KMS-11 (cell line): ENCODE measurements around the gene TAGAP.
A peak's percentile ranks its signal among the peaks of the same experiment; 100 is the strongest.
"Not testable (repeated sequence)": the region's sequence is repeated elsewhere in the genome, so short reads cannot be mapped to it uniquely, and the experiment has no call there.

Experiments used
- H2AFZ ChIP-seq: fragments of 200-600 bp; sonication (generic); 2 replicates; pipeline ENCODE4 v1.6.1; 2016; ENCODE audit warnings: antibody characterized with exemption, mixed run types, low read depth
- H3K27ac ChIP-seq: fragments of 200-600 bp; sonication (generic); 2 replicates; pipeline ENCODE4 v1.6.1; 2016; ENCODE audit warnings: mild to moderate bottlenecking, mixed run types
- H3K27me3 ChIP-seq: fragments of 200-600 bp; sonication (generic); 2 replicates; pipeline ENCODE4 v1.6.1; 2017; ENCODE audit warnings: mild to moderate bottlenecking, low read depth, mixed run types, moderate library complexity; ENCODE audit not compliant: insufficient read depth
- H3K36me3 ChIP-seq: fragments of 200-600 bp; sonication (generic); 2 replicates; pipeline ENCODE4 v1.6.1; 2017; ENCODE audit warnings: mild to moderate bottlenecking, mixed run types; ENCODE audit not compliant: insufficient read depth
- H3K4me1 ChIP-seq: fragments of 200-600 bp; sonication (generic); 2 replicates; pipeline ENCODE4 v1.6.1; 2016; ENCODE audit warnings: mild to moderate bottlenecking, low read depth, mixed run types; ENCODE audit not compliant: poor library complexity, severe bottlenecking
- H3K4me2 ChIP-seq: fragments of 200-600 bp; sonication (generic); 2 replicates; pipeline ENCODE4 v1.7.0; 2016; ENCODE audit warnings: mild to moderate bottlenecking, mixed run types
- H3K4me3 ChIP-seq: fragments of 200-600 bp; sonication (generic); IDR thresholded peaks from 2 replicates; pipeline ENCODE4 v1.6.1; 2017; ENCODE audit warnings: low read depth, low read length, mixed read lengths; ENCODE audit not compliant: insufficient read depth
- H3K79me2 ChIP-seq: fragments of 200-600 bp; sonication (generic); 2 replicates; pipeline ENCODE4 v1.6.1; 2016; ENCODE audit warnings: low read depth, mixed run types; ENCODE audit not compliant: insufficient read depth
- H3K9ac ChIP-seq: fragments of 200-600 bp; sonication (generic); 2 replicates; pipeline ENCODE4 v1.6.1; 2016; ENCODE audit warnings: mild to moderate bottlenecking, mixed run types
- H4K20me1 ChIP-seq: fragments of 200-600 bp; sonication (generic); 2 replicates; pipeline ENCODE4 v1.6.1; 2016; ENCODE audit warnings: mild to moderate bottlenecking, mixed run types; ENCODE audit not compliant: insufficient read depth
- TF ChIP-seq, protein P1 (sequence below): fragments of 200-600 bp; sonication (generic); conservative IDR thresholded peaks from 2 replicates; pipeline ENCODE4 v1.6.1; 2017; ENCODE audit warnings: low read depth, mild to moderate bottlenecking, antibody characterized with exemption, low read length, moderate library complexity, mixed read lengths

TAGAP gene

GRCh38 chr6:159012201-159012600 is 32.6 kb downstream of the TAGAP start:
- Histone ChIP-seq H3K9ac (no peak overlapping the region), H3K4me1 (peaks cover 11% of the 10 kb centered on the region), H4K20me1 (no peaks in the 10 kb centered on the region), H2AFZ (no peak overlapping the region), H3K4me2 (no peak overlapping the region), H3K36me3 (no peaks in the 10 kb centered on the region), H3K27ac (no peak overlapping the region), H3K4me3 (no peak overlapping the region), H3K79me2 (no peaks in the 10 kb centered on the region), H3K27me3 (no peaks in the 10 kb centered on the region)
- TF ChIP-seq, protein P1, sequence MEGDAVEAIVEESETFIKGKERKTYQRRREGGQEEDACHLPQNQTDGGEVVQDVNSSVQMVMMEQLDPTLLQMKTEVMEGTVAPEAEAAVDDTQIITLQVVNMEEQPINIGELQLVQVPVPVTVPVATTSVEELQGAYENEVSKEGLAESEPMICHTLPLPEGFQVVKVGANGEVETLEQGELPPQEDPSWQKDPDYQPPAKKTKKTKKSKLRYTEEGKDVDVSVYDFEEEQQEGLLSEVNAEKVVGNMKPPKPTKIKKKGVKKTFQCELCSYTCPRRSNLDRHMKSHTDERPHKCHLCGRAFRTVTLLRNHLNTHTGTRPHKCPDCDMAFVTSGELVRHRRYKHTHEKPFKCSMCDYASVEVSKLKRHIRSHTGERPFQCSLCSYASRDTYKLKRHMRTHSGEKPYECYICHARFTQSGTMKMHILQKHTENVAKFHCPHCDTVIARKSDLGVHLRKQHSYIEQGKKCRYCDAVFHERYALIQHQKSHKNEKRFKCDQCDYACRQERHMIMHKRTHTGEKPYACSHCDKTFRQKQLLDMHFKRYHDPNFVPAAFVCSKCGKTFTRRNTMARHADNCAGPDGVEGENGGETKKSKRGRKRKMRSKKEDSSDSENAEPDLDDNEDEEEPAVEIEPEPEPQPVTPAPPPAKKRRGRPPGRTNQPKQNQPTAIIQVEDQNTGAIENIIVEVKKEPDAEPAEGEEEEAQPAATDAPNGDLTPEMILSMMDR: no peak

- H3K9ac ChIP-seq, H4K20me1 ChIP-seq, H3K36me3 ChIP-seq, H3K27me3 ChIP-seq, H3K4me2 ChIP-seq, H3K27ac ChIP-seq, H3K4me3 ChIP-seq, H3K79me2 ChIP-seq, H2AFZ ChIP-seq: not testable (repeated sequence)
- H3K4me1 ChIP-seq: peaks cover 11% of the 10 kb centered on the region
Measured at GRCh38 chr6:159010037-159010612, 34.7 kb downstream of the TAGAP start.

DNA sequence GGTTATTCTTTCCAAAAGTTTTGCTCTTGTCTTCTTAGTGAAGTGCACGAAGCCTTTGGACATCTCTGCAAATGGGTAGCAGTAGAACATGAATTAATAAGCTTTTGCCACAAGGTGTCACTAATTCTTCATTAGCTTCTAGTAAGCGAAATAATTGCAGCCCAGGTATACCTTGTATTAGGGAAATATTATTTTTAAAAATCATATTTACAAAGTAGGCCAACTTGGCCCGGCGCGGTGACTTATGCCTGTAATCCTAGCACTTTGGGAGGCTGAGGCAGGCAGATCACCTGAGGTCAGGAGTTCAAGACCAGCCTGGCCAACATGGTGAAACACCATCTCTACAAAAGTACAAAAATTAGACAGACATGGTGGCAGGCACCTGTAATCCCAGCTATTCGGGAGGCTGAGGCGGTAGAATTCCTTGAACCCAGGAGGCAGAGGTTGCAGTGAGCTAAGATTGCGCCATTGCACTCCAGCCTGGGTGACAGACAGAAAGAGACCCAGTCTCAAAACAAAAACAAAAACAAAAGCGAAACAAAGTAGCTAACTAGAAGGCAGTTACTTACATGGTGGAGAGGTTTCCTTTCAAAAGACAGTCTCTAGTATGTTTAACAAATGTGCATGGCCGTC is 36.0 kb downstream of the TAGAP start:
- no peak overlapping the region for H3K9ac ChIP-seq
- H3K4me1 ChIP-seq: peaks cover 11% of the 10 kb centered on the region
- no peaks in the 10 kb centered on the region for H3K36me3 ChIP-seq
- H2AFZ ChIP-seq: peak overlapping the region; percentile 32; the same call in 1 of the 2 replicates
- no peaks in the 10 kb centered on the region for H3K79me2 ChIP-seq
- H3K27ac ChIP-seq: no peak overlapping the region
- TF ChIP-seq, protein P1: peak; percentile 68; the same call in 1 of the 2 replicates
- H4K20me1 ChIP-seq: no peaks in the 10 kb centered on the region
- peak overlapping the region; percentile 46 for H3K4me2 ChIP-seq
- H3K27me3 ChIP-seq: no peaks in the 10 kb centered on the region
- no peak overlapping the region for H3K4me3 ChIP-seq

- Histone ChIP-seq H2AFZ (no peak overlapping the region), H3K27ac (no peak overlapping the region), H3K27me3 (no peaks in the 10 kb centered on the region), H4K20me1 (no peaks in the 10 kb centered on the region), H3K79me2 (no peaks in the 10 kb centered on the region), H3K4me3 (no peak overlapping the region), H3K9ac (no peak overlapping the region), H3K36me3 (no peaks in the 10 kb centered on the region), H3K4me1 (peaks cover 11% of the 10 kb centered on the region), H3K4me2 (no peak overlapping the region)
- TF ChIP-seq, protein P1: no peak
Measured at GRCh38 chr6:159007510-159007909, 37.3 kb downstream of the TAGAP start.

- H3K27ac ChIP-seq: no peak overlapping the region
- TF ChIP-seq, protein P1: no peak
- H3K9ac ChIP-seq: no peak overlapping the region
- H3K4me3 ChIP-seq: no peak overlapping the region
- no peaks in the 10 kb centered on the region for H3K36me3 ChIP-seq
- H3K27me3 ChIP-seq: no peaks in the 10 kb centered on the region
- no peaks in the 10 kb centered on the region for H3K79me2 ChIP-seq
- no peak overlapping the region for H2AFZ ChIP-seq
- H3K4me1 ChIP-seq: peaks cover 21% of the 10 kb centered on the region
- no peaks in the 10 kb centered on the region for H4K20me1 ChIP-seq
- H3K4me2 ChIP-seq: no peak overlapping the region
Measured at GRCh38 chr6:159005436-159005835, 39.4 kb downstream of the TAGAP start.
